Measurements from ENCODE around the gene ZDHHC8.

The ZDHHC8 gene

DNA sequence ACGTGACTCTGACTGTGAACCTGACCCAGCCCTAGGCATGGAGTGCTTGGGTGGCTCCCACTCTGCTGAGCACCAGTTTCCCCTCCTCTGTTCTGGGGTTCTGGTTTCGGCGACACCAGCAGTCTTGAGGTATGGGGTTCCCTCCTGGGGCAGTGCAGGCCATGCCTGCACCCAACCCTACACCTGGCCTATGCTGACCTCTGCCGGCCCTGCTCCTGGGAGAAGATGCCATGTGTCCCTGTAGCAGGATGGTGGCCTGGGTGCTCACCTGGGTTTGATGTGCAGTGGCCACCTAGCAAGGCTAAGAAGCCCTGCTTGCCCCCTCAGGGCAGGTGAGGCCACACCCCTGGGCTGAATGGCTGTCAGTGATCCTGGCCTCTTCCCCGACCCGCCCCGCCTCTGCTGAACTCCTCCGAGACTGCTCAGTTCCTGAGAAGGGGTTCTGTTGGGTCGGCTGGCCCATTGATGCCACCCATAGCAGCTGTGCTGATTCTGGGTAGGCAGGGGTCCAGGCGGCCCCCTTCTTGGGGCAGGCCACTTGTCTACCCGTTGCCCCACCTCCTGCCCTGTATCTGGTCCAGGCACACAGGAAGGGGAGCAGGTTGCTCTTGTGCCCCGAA is 2.4 kb downstream of the ZDHHC8 start:
- Histone ChIP-seq H3K27ac (no peak overlapping the region), H3K4me3 (ENCODE audit: low read depth in 1 of 2, low read length in 1 of 2) (no peak overlapping the region), H3K36me3 (no peaks in the 10 kb centered on the region), H3K27me3 (peaks cover 37% of the 10 kb centered on the region), H3K4me1 (ENCODE audit: control insufficient read depth in 1 of 2, insufficient read depth in 1 of 2, low read depth in 1 of 2, low read length in 1 of 2) (peaks cover 8 to 19% of the 10 kb centered on the region in 2 experiments), H3K9me3 (no peaks in the 10 kb centered on the region)
- no peak for TF ChIP-seq CTCF (IDR thresholded peaks at IDR 0.05)

DNA sequence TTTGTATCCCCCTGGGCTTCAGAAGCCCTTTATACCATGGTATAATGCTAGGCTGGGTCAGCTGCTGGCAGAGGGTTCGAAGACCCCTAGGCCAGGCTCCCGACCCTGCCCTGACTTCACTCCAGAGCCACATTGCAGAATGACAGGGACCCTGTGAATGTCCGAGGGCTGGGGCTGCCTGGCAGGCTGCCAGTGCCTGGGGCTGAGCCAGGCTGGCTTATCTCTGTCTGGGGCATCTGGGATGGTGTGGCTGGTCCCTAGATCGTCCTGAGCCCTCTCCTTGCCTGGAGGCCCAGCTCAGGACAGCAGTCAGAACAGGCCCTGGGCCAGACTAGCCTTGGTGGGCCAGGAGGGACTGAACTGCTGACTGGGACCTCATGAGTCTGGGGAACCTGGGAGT is 3.7 kb downstream of the ZDHHC8 start:
- H3K4me3 ChIP-seq (ENCODE audit: low read depth in 1 of 2, low read length in 1 of 2) = no peak overlapping the region
- H3K27ac ChIP-seq = no peak overlapping the region
- H3K4me1 ChIP-seq (ENCODE audit: control insufficient read depth in 1 of 2, insufficient read depth in 1 of 2, low read depth in 1 of 2, low read length in 1 of 2) = peaks cover 8 to 19% of the 10 kb centered on the region in 2 experiments
- no peaks in the 10 kb centered on the region for H3K9me3 ChIP-seq
- H3K27me3 ChIP-seq = peaks cover 27% of the 10 kb centered on the region
- no peaks in the 10 kb centered on the region for H3K36me3 ChIP-seq
- TF ChIP-seq CTCF (IDR thresholded peaks at IDR 0.05) = no peak

GRCh38 chr22:20135806-20136602 is 4.4 kb downstream of the ZDHHC8 start:
- Histone ChIP-seq H3K4me3 (ENCODE audit: low read depth in 1 of 2, low read length in 1 of 2) (no peak overlapping the region), H3K9me3 (no peaks in the 10 kb centered on the region), H3K36me3 (no peaks in the 10 kb centered on the region), H3K27ac (no peak overlapping the region), H3K4me1 (ENCODE audit: control insufficient read depth in 1 of 2, insufficient read depth in 1 of 2, low read depth in 1 of 2, low read length in 1 of 2) (peaks cover 8 to 13% of the 10 kb centered on the region in 2 experiments), H3K27me3 (peaks cover 20% of the 10 kb centered on the region)
- TF ChIP-seq CTCF (IDR thresholded peaks at IDR 0.05) = no peak

- H3K4me3 ChIP-seq (ENCODE audit: low read depth in 1 of 2, low read length in 1 of 2) = no peak overlapping the region
- TF ChIP-seq CTCF (IDR thresholded peaks at IDR 0.05) = no peak
Observed at GRCh38 chr22:20136603-20136873, 4.9 kb downstream of the ZDHHC8 start.

DNA sequence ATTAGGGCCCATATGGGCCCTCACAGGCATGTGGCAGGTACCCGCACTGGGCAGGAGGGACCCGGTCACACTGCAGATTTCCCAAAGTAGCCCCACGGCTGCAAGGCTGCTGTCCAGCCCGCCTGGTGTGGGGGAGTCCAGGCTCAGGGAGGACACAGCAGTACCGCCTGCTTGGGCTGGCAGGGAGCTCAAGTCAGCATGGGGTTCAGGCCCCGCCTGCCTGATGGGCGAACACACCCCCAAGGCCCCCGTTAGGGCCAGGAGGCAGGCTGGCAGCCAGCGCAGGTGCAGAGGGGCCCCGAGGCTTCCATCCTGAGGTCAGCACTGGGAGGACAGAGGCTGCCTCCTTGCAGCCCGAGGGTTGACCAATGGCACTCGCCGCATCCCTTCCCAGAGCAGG is 5.5 kb downstream of the ZDHHC8 start:
- Histone ChIP-seq H3K4me1 (ENCODE audit: control insufficient read depth in 1 of 2, insufficient read depth in 1 of 2, low read depth in 1 of 2, low read length in 1 of 2) (peaks cover 7 to 8% of the 10 kb centered on the region in 2 experiments), H3K4me3 (ENCODE audit: low read depth in 1 of 2, low read length in 1 of 2) (no peak overlapping the region), H3K36me3 (no peaks in the 10 kb centered on the region), H3K27me3 (peaks cover 11% of the 10 kb centered on the region), H3K27ac (no peak overlapping the region), H3K9me3 (no peaks in the 10 kb centered on the region)
- no peak for TF ChIP-seq CTCF (IDR thresholded peaks at IDR 0.05)

More at GRCh38 chr22:20136603-20136873, 4.9 kb downstream of the ZDHHC8 start:
- H3K9me3 ChIP-seq = no peaks in the 10 kb centered on the region
- no peak overlapping the region for H3K27ac ChIP-seq
- peaks cover 8 to 9% of the 10 kb centered on the region in 2 experiments for H3K4me1 ChIP-seq (ENCODE audit: control insufficient read depth in 1 of 2, insufficient read depth in 1 of 2, low read depth in 1 of 2, low read length in 1 of 2)
- peaks cover 15% of the 10 kb centered on the region for H3K27me3 ChIP-seq
- no peaks in the 10 kb centered on the region for H3K36me3 ChIP-seq
